CD4-positive, alpha-beta T cell treated with Interleukin-15 for 4 hours (primary cell): ENCODE results near the gene PTGIS.
"Not testable (repeated sequence)": the region's sequence is repeated elsewhere in the genome, so short reads cannot be mapped to it uniquely, and the experiment has no call there.

Experiments
- DNase-seq: peaks from one replicate; pipeline ENCODE4 v3.0.0-alpha.2; 2020; ENCODE audit warnings: low spot score

Gene PTGIS

DNA sequence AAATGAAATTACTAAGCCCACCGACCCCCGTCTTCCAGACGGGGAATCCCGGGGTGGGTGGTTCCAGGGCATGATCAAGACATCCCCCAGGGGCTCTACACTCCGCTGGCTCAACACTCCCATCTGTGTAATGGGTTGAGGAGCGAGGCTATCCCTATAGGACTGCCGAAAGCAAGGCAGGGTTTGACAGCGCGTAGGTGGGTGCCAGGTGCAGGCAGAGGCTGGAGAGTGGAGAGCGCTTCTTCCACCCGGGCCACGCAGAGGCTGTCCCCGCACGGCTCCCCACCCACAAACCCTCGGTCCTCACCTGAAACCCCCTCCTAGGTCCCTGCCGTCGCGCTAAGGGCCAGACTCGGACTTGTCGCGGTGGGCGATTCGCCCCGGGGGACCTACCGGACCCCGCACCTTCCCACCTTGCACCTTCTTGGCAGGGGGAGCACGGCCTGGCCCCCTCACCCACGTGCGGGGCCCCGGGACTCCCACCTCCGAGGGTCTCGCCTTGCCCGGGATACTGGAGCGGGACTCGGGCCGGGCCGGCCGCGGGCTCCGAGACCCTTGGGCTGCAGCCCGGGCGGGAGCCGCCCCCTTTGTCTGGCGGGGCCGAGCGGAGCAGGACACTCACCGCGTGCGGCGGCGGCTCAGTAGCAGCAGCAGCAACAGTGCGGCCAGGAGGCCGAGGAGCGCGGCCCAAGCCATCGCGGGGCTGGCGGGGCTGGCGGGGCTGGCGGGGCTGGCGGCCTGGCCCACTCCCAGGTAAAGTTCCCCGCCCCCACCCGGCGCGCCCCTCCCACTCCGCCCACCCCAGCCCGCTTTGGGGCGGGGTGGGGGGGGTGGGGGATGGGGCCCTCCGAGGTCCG, at the start of gene PTGIS:
TSS of gene PTGIS (minus strand) at position 717 of the 857 bp plus-strand sequence. CDS start at position 696, 21 bp downstream.
- no peak for DNase-seq

DNA sequence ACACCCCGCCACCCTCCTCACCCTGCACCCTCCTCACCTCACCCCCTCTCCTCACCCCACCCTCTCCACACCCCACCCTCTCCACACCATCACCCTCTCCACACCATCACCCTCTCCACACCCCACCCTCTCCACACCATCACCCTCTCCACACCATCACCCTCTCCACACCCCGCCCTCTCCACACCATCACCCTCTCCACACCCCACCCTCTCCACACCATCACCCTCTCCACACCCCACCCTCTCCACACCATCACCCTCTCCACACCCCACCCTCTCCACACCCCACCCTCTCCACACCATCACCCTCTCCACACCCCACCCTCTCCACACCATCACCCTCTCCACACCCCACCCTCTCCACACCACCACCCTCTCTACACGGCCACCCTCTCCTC, 49.5 kb upstream of the PTGIS start:
- not testable (repeated sequence) for DNase-seq

DNA sequence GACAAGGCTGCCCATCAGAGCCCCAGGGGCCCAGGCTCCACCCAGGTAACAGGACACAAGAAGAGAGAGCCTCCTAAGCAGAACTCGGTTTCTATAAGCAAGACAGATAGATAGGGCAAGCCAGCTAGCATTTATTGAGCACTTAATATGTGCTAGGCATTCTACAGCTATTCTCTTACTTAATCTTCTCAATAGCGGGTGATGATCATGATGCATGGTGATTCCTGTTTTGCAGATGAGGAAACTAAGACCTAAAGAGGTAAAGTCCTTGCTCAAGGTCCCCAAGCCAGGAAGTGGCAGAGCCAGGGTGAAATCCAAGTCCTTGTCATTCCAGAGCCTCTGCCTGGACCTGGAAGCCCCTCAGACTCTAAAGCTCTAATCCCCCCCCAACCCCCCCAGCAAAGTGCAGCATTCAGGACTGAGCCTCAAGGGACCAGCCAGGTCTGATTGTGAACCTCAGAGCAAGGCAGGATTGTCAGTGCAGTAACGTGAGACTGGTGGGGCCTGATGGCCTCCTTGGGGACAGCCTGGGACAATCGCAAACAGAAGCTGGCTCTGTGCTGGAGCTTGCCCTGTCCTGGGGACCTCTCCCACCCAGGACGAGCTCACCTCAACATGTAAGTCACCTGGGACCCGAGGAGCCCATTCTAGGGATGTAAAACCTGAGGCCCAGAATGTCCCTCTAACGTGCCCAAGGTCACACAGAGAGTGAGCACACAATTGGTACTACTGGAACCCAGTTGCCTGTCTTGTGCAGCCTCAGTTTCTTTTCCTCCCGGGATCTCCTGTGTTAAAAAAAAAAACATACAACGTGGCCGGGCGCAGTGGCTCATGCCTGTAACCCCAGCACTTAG, 48.4 kb upstream of the PTGIS start:
- DNase-seq = no peak

DNA sequence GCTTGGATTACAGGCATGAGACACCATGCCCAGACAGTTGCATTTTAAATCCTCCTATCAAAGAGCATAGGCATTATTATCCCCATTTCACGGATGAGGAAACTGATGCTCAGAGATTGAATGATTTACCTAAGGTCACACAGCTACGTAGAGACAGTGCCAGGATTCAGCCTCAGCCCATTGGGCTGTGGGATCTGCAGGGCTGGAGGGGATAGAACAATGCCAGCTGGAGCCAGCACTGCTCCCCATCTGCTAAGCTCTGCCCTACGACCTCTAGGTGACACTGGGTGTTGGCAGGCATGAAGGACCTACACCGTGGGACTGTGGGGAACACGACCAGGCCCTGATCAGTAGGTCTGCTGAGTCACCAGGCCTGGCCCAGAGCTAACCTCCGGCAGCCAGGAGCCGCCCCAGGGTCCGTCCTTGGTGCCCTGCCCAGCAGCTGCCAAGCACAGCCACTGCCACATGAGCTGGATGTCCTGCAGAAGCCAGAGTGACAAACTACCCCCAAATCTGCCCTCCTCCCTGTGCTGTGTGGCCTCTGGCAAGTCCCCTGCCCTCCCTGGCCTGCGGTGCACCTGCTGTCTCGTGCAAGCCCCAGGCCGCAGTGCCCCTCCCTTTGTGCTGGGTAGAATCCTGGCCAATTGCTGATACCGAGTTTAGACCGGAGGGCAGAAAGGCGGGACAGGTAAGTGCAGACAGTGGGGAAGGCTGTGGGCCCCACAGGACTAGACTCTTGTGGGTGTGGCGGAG, 47.6 kb upstream of the PTGIS start:
- no peak for DNase-seq

DNA sequence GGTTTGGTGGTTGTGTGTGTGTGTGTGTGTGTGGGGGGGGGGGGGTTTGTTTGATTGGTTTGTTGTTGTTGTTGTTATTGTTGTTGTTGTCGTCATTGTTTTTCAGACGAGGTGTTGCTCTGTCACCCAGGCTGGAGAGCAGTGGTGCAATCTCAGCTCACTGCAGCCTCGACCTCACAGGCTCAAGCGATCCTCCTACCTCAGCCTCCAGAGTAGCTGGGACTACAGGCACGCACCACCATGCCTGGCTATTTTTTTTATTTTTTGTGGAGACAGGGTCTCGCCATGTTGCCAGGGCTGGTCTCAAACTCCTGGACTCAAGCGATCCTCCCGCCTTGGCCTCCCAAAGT, 47.1 kb upstream of the PTGIS start:
- DNase-seq = not testable (repeated sequence)

DNA sequence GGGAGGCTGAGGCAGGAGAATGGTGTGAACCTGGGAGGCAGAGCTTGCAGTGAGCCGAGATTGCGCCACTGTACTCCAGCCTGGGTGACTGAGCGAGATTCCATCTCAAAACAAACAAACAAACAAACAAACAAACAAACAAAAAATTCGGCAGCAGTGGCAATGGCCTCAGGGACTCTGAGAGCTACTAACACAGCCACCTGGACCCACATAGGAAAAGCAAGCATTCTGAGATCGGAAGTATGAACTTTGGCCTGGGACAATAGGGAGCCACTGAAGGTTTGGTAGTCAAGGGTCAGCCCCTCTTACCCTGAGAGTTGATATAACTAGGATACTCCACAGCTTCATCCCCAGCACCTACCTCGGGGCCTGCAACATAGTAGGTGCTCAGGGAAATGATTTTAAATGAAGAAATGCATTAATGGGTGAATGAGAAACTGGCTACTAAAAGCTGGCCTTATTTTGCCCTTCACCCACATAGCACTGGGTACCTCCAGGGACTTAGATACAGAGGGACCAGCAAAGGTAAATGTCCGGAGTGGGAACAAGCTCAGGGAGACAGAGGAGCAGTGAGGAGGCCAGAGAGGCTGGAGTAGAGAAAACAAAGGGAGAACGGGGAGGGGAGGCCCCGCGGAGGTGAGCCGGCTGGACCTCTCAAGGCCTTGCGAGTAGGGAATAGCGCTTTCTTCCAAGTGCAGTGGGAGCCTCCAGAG, 46.6 kb upstream of the PTGIS start:
- no peak for DNase-seq

DNA sequence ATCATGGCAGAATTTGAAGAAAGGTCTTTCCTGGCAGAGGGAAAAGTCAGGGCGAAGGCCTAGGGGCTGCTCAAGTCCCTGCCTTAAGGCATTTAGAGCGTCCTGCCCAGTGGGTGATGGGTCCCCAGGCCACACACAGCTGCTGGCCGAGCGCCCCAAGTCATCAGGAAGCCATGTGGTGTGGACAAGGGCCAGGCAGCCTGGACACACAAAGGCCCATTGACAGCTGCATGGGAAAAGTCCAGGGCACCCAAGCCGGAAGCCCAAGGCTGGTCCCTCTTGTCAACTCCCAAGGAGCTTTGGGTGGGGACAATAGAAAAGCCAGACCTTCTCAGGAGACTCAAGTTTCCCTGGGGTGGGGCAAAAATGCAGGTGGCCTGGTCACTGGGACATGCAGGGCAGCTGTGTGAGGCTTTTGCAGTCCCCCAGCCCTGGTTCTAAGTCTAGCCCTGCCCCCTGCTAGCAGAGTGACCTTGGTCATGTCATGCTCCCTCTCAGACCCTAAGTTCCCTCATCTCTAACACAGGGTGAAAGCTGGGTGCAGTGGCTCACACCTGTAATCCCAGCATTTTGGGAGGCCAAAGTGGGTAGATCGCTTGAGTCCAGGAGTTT, 44.3 kb upstream of the PTGIS start:
- no peak for DNase-seq

DNA sequence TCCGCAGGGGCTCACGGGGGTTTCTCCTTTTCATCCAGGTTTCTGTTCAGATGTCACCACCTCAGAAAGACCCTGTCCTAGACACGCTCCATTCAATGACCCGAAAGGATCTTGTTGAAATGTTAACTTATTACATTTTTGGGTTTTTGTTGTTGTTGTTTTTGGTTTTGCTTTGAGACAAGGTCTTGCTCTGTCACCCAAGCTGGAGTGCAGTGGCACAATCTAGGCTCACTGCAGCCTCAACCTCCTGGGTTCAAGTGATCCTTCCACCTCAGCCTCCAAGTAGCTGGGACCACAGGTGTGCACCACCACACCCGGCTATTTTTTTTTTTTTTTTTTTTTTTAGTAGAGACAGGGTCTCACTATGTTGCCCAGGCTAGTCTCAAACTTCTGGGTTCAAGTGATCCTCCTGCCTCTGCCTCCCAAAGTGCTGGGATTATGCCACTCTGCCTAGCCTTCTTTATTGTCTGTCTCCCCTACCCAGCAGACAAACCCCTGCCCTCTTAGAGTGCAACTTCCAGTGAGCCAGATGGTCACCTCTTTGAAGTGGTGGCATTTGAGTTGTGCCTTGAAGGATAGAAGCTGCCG, 43.7 kb upstream of the PTGIS start:
- not testable (repeated sequence) for DNase-seq

DNA sequence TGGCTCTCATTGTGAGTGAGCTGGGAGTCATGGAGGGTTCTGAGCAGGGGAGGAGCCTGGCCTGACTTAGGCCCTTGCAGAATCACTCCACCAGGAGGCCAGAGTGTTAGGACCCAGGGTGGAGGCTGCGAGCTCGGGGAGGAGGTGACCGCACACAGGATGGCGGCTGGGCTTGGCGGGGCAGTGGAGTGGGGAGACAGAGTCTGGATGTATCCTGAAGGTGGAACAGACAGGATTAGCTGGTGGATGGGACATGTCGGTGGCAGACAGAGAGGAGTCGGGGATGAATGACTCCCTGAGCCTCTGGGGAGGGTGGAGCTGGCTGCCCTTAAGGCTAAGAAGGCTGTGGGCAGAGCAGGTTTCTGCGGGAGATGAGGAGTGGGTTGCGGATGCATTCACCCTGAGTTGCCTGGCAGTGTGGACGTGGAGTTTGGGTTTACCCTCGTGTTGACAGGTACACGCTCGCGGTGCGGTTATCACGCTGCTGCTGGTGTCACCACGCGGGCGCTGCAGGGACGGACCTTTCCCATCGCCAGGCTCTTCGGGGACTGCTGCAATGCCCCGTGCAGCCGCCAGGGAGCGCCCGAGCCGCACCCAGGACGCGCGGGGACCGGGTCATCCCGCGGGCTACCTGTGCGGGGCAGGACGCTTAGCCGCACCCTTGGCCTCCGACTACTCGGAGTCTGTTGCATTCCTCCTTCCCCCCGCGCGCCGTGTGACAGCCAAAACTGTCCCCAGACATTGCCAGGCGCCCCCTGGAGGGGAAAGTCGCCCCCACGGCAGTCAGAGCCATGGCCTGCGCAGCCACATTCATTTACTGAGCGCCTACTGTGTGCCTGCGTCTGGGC, 43.0 kb upstream of the PTGIS start:
- peak; percentile 78 for DNase-seq

DNA sequence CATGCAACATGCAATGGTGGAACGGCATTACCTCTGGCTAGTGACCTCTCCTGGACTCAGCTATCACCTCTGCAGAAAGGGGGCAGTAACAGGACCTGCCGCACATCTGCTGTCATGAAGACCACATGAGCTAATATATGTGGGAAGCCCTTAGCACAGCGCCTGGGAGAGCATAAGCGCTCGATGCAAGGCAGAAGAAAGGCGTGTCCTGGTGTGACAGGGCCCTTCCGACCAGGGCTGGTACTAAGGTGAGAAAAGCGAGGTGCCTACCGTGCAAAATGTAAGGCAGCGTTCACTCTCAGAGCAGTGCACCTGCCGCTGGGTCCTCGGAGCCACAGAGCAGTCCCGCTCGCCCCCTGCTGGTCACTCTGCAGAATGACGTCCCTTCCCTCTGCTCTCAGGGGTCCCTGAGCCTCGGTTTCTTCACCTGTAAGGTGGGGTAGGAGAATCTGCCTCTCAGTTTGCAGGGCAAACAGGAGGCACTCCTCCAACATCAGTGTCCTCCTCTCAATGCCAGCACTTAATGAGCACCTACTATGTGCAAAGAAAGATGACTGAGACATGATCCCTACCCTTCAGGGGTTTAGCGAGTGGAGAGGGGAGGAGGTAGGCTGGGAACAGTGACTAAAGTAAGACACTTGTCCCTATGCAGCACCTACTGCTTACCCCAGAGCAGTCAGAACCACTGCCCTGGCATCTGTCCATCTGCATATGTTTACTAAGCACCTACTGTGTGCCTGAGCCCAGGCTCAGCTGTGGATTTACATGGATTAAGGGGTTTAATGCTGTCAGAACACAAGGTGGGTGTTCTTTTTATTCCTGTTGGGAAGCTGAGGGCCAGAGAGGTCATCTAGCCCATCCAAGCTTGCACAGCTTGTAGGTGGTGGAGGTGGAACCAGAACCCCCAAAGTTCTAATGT, 41.1 kb upstream of the PTGIS start:
- DNase-seq = peak; percentile 76

DNA sequence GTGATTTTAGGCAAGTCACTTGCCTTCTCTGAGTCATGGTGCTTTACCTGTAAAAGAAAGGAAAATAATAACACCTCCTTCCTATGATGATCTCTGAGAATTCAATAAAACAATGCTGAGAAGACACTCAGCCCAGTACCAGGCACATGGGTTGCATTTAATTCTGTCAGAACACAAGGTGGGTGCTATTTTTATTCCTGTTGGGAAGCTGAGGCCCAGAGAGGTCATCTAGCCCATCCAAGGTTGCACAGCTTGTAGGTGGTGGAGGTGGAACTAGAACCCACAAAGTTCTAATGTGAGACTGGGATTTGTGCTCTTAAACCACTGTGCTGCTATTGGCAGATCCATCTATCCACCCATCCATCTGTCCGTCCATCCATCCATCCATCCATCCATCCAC, 39.6 kb upstream of the PTGIS start:
- DNase-seq = no peak

DNA sequence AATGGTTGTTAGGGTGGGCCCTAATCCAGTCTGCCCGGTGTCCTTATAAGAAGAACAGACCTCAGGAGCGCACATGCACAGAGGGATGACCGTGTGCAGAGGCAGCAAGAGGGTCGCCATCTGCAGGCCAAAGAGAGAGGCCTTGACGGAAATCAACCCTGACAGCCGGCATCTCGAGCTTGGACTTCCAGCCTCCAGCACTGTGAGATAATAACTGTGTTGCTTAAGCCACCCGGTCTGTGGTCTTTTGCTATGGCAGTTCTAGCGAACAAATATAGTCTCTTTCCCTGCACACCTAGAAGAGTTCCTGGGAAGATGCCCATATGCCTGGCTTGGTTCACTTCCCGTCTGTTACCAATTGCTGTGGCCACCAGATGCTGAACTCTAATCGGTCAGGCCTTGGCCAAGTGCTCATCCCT, 35.3 kb upstream of the PTGIS start:
- DNase-seq = no peak

DNA sequence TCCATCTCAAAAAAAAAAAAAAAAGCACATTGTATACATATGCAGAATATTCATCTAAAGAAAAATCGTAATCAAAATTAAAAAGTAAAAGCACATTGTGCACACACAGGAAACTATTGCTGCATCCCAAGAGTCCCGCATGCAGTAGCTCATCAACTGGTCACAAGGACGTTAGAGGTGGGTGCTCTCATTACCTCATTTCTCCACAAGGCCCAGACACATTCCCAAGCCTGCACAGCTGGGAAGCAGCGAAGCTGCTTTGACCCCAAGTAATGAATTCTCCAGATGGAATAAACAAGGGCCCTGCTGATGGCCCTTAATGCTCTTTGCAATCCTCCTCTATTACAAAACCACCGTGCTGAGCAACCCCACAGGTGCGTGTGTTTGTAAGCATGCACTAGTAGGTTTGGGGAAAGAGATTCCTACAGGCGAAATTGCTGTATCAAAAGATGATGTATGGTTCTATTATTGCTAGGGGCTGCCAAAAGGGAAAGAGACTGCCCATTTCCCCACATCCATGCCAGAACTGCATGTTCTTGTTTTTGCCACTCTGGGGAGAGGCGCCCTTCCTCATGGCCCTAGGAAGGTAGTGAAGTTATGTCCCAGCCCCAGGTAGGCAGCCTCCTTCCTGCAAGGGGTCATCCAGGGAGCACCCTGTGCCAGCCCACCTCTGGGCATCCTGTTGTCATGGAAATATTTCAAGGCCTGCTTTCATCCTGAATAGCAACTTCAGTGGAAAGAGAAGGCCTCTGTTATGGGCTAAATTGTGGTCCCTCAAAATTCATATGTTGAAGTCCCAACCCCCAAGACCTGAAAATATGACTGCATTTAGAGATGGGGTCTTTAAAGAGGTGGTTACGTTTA, 34.6 kb upstream of the PTGIS start:
- no peak for DNase-seq

DNA sequence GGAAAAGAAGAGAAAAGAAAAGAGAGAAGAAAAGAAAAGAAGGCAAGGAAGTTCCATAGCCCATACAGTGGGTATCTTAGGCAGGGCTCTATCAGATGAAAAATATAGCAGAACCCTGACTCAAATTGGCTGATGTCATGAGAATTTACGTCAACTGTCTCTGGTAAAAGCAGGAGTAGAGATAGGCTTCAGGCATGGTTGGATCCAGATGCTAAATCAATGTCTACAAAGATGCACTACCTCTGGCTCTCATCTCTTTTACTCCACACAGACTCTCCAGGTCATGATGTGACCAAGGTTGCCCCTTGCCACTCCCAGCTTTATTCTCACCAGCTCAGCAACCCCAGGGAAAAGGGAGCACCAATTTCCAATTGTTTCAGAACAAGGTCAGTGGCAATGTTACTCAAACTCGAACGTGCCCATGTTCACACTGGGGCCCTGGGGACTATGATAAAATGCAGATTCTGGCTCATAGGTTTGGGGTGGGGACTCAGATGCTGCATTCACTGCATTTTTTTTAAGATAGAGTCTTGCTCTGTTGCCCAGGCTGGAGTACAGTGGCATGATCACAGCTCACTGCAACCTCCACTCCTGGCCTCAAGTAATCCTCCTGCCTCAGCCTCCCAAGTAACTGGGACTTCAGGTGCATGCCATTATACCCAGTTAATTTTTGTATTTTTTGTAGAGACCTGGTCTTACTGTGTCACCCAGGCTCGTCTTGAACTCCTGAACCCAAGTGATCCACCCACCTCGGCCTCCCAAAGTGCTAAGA, 33.4 kb upstream of the PTGIS start:
- DNase-seq = no peak

DNA sequence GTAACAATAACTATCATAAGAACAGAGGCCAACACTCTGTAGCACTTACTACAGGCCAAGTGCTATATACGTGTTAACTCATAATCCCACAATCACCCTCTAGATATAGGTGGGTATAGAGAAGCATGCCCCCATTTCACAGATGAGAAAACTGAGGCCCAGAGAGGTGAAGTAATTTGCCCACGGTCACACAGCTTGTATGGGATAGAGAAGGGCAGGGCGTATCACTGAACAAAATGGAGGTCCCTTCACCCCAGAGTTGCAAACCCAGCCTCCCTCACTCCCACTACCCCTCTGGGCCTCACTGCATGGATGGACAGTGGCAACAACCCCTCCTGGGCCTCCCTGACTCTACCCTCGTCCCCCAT, 31.8 kb upstream of the PTGIS start:
- DNase-seq = no peak

DNA sequence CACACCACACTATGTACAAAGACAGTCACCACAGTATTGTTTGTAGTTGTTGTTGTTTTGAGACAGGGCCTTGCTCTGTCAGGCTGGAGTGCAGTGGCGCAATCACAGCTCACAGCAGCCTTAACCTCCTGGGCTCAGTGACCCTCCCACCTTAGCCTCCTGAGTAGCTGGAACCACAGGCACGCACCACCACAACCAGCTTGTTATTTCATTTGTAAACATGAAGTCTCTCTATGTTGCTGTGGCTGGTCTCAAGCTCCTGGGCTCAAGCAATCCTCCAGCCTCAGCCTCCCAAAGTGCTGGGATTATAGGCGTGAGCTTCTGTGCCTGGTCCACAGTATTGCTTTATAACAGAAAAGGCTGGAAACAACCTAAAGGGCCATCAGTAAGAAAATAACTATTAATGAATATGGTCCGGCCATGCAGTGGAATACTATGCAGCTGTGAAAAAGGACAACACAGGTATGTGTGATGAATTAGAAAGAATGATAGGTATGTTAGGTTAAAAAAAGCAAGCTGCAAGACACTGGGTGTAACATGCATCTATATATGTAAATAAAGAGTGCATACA, 30.0 kb upstream of the PTGIS start:
- no peak for DNase-seq
